Prostate gland (tissue), 2 donors: ENCODE measurements around the gene RAB1B. TPM values are rescaled to one million over a fixed set of nuclear protein-coding genes. Genes with fewer than 3 reads are reported as not detected.

Experiments
- DNase-seq: peaks from one replicate; pipeline ENCODE4 v3.0.0-alpha.2; 2019; ENCODE audit warnings: low spot score
- H3K27ac ChIP-seq, 2 donors: fragments of 200-600 bp; sonication (generic); 2 replicates each; pipeline ENCODE4 v1.5.1; 2017 to 2019
- H3K27me3 ChIP-seq: fragments of 200-600 bp; sonication (generic); replicated peaks from 2 replicates; pipeline ENCODE4 v1.5.1; 2019; ENCODE audit not compliant: insufficient read depth
- H3K36me3 ChIP-seq, 2 donors: fragments of 200-600 bp; sonication (generic); 1 replicate in 1 of 2; 2 replicates in 1 of 2; pipeline versions ENCODE4 v1.5.1 to v1.8.1; 2017 to 2019
- H3K4me1 ChIP-seq: fragments of 200-600 bp; sonication (generic); replicated peaks from 2 replicates; pipeline ENCODE4 v1.5.1; 2019
- H3K4me3 ChIP-seq, 2 donors: fragments of 200-600 bp; sonication (generic); 2 replicates each; pipeline ENCODE4 v1.5.1; 2017 to 2019
- H3K9me3 ChIP-seq: fragments of 200-600 bp; sonication (generic); 2 replicates; pipeline ENCODE4 v1.5.1; 2017
- POLR2A ChIP-seq: fragments of 450-650 bp; IDR thresholded peaks from one replicate; pipeline ENCODE4 v1.6.1; 2016; ENCODE audit warnings: antibody characterized with exemption, mild to moderate bottlenecking
- POLR2AphosphoS5 ChIP-seq: sonication (generic); formaldehyde crosslinking; IDR thresholded peaks from one replicate; pipeline ENCODE4 v1.6.1; 2017; ENCODE audit warnings: antibody characterized with exemption
- WGBS: methylation state at CpG from one replicate; pipeline ENCODE4 v1.1.5; 2018; 5-methylcytosine and 5-hydroxymethylcytosine counted together
- intact Hi-C: fragments of 100-400 bp; cut with DNase I; formaldehyde crosslinking; loops from one replicate; pipeline ENCODE4 v1.14.2; 2022
- total RNA-seq, 2 donors: library from RNA; depleted of rRNA; stranded (reverse); fragments of >200 nt; gene quantifications; one replicate each; pipeline ENCODE4 v1.1.0, GENCODE V29; 2016
- TF ChIP-seq, protein P1 (sequence below), 4 experiments: fragments of 200-600 bp in 2 of 4; fragments of 450-650 bp in 2 of 4; sonication (generic) in 2 of 4; IDR thresholded peaks; 1 replicate in 3 of 4; 2 replicates in 1 of 4; pipeline ENCODE4 v1.5.1; 2016 to 2019; ENCODE audit warnings: antibody characterized with exemption in 4 of 4, mild to moderate bottlenecking in 2 of 4, moderate library complexity in 2 of 4

Gene RAB1B
- total RNA-seq, 2 donors from 2014 or later = 140 to 166 TPM

DNA sequence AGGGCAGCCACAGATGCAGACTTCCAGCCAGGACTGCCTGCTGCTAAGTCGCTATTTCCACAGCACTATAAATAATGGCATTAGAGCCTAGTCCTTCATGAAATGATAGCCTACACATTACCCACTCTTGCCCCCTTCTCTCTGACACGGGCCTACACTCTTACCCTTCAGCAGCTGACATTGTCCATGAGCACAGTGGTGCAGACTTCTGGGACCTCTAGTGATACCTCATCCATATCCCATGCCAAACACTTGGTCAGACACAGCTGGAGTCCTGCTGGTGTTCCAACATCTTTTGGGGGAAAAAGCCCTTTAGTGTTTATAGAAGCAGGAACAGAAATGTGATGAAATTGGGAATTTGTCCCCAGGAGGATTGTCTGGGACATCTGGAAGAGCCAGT lies 43.4 kb upstream of the RAB1B start:
- Histone ChIP-seq H3K27me3 (no peaks in the 10 kb centered on the region), H3K4me1 (no peaks in the 10 kb centered on the region), H3K27ac (no peak overlapping the region), H3K9me3 (no peaks in the 10 kb centered on the region), H3K4me3 (no peak overlapping the region), H3K36me3 (no peaks in the 10 kb centered on the region)
- intact Hi-C loops = no loop called here
- TF ChIP-seq, protein P1, sequence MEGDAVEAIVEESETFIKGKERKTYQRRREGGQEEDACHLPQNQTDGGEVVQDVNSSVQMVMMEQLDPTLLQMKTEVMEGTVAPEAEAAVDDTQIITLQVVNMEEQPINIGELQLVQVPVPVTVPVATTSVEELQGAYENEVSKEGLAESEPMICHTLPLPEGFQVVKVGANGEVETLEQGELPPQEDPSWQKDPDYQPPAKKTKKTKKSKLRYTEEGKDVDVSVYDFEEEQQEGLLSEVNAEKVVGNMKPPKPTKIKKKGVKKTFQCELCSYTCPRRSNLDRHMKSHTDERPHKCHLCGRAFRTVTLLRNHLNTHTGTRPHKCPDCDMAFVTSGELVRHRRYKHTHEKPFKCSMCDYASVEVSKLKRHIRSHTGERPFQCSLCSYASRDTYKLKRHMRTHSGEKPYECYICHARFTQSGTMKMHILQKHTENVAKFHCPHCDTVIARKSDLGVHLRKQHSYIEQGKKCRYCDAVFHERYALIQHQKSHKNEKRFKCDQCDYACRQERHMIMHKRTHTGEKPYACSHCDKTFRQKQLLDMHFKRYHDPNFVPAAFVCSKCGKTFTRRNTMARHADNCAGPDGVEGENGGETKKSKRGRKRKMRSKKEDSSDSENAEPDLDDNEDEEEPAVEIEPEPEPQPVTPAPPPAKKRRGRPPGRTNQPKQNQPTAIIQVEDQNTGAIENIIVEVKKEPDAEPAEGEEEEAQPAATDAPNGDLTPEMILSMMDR (IDR thresholded peaks at IDR 0.05) = no peak
- TF ChIP-seq POLR2AphosphoS5 (no peak), POLR2A (no peak)
- DNase-seq = no peak
- WGBS = 70% methylated on average over 2 of the region's 2 CpGs

DNA sequence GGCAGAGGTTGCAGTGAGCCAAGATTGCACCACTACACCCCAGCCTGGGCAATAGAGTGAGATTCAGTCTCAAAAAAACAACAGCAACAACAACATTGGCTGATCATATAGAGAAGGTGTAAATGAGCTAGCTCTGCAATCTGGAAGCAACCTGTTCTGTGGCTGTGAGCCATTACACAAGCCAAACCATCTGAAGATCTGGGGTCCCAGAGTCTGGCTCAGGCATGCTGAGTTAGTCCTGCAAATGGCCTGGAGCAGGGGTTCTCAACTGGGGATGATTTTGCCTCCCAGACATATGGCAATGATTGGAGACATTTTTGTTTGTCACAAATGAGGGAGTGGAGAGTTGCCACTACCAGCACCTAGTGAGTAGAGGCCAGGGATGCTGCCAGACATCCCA lies 42.3 kb upstream of the RAB1B start:
- TF ChIP-seq, protein P1 (IDR thresholded peaks at IDR 0.05) = no peak
- TF ChIP-seq POLR2A (no peak), POLR2AphosphoS5 (no peak)
- Histone ChIP-seq H3K27ac (no peak overlapping the region), H3K36me3 (no peaks in the 10 kb centered on the region), H3K9me3 (no peaks in the 10 kb centered on the region), H3K4me1 (no peaks in the 10 kb centered on the region), H3K27me3 (no peaks in the 10 kb centered on the region), H3K4me3 (no peak overlapping the region)
- no peak for DNase-seq
- intact Hi-C loops = no loop called here

DNA sequence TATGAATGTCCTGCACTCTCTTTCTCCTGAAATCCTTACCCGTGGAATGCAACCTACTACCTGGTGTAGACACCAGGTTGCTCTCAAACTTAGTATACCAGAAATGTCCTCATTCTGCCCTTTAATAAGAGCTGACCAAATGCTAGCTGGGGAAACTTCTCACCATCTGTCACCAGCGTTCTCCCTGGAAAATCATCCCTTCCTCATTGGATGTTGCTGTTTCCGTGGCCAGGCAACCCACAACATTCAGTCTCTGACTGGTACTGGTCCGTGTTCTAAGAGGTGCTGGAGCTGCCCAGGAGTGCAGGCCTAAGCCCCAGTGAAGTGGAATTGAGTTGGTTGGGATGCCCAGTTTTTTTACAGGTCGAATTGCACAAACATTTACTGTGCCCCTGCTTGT lies 40.7 kb upstream of the RAB1B start:
- Histone ChIP-seq H3K9me3 (no peaks in the 10 kb centered on the region), H3K27ac (peak overlapping the region in 1 of 2 donors; percentile 42), H3K4me3 (no peak overlapping the region), H3K27me3 (no peaks in the 10 kb centered on the region), H3K36me3 (peaks cover 0 to 7% of the 10 kb centered on the region in 2 donors), H3K4me1 (no peaks in the 10 kb centered on the region)
- intact Hi-C loops = no loop called here
- 87% methylated on average over 5 of the region's 5 CpGs for WGBS
- TF ChIP-seq POLR2A (no peak), POLR2AphosphoS5 (no peak)
- TF ChIP-seq, protein P1 (IDR thresholded peaks at IDR 0.05) = no peak
- no peak for DNase-seq

DNA sequence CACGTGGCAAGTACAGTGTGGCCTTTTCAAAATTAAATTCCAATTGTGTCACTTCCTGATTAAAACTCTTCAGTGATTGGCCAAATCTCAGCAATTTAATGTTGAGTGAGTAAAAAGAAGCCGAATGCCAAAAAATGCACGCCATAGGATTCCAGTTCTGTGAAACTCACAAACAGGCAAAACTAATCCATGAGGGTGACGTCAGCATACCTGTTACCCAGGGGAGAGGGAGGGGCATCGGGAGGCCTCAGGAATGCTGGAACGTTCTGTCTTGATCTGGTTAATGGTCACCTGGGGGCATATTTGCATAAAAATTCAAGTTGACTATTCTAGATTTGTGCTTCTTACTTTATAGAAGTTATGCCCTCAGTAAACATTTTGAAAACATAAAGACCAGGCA lies 39.9 kb upstream of the RAB1B start:
- intact Hi-C loops = no loop called here
- H3K4me3 ChIP-seq = no peak overlapping the region
- 61% methylated on average over 6 of the region's 6 CpGs for WGBS

DNA sequence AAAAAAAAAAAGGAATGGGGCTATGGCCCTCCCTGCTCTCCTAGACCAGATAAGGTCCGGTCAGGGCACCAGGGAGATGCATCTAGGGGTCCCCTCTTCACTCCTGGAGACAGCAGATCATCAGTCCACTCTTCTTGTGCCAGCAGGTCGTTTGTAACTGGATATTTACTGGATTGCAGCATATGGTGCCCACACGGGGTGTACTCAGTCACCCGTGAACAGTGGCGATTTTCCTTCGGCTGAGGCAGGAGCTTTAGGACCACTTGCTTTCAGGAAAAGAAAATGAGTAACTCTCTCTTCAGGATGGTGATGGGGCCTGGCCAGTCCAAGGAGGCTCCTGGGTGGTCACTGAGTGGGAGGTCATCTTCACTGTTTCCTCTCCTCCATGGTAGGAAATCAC lies 38.3 kb upstream of the RAB1B start:
- WGBS = 80% methylated on average over 6 of the region's 6 CpGs
- no peaks in the 10 kb centered on the region for H3K27me3 ChIP-seq
- H3K9me3 ChIP-seq = no peaks in the 10 kb centered on the region
- H3K36me3 ChIP-seq = peaks cover 12 to 14% of the 10 kb centered on the region in 2 donors
- DNase-seq = no peak
- intact Hi-C loops = no loop called here
- TF ChIP-seq POLR2AphosphoS5 (no peak), POLR2A (no peak)
- TF ChIP-seq, protein P1 (IDR thresholded peaks at IDR 0.05) = no peak
- H3K4me3 ChIP-seq = no peak overlapping the region
- H3K27ac ChIP-seq = no peak overlapping the region
- no peaks in the 10 kb centered on the region for H3K4me1 ChIP-seq

More for the DNA sequence above, 39.9 kb upstream of the RAB1B start:
- no peak for DNase-seq
- Histone ChIP-seq H3K9me3 (no peaks in the 10 kb centered on the region), H3K4me1 (no peaks in the 10 kb centered on the region), H3K36me3 (peaks cover 7 to 14% of the 10 kb centered on the region in 2 donors), H3K27ac (peak overlapping the region in 1 of 2 donors; percentile 42), H3K27me3 (no peaks in the 10 kb centered on the region)
- TF ChIP-seq, protein P1 (IDR thresholded peaks at IDR 0.05) = no peak
- TF ChIP-seq POLR2AphosphoS5 = peak; percentile 56
